Trophoblast cell (in vitro differentiated cells and primary cell): ENCODE measurements around the gene TMEM248.

ENCODE experiments used
- DNase-seq, 2 donors: peaks; one replicate each; pipeline ENCODE4 v3.0.0-alpha.2; 2016
- H2AFZ ChIP-seq: 2 replicates; pipeline ENCODE4 v1.6.1; 2013; ENCODE audit warnings: low read length, moderate library complexity, mild to moderate bottlenecking; ENCODE audit not compliant: insufficient read depth, poor library complexity
- H2AK5ac ChIP-seq: 2 replicates; pipeline ENCODE4 v1.6.1; 2013; ENCODE audit warnings: mild to moderate bottlenecking, low read length
- H2BK120ac ChIP-seq: 2 replicates; pipeline ENCODE4 v1.6.1; 2013; ENCODE audit warnings: low read length, mild to moderate bottlenecking, moderate library complexity; ENCODE audit not compliant: insufficient read depth, poor library complexity
- H2BK12ac ChIP-seq: 2 replicates; pipeline ENCODE4 v1.6.1; 2013; ENCODE audit warnings: mild to moderate bottlenecking, low read length, moderate library complexity
- H2BK5ac ChIP-seq: 2 replicates; pipeline ENCODE4 v1.6.1; 2013; ENCODE audit warnings: low read length, low read depth, moderate library complexity, mild to moderate bottlenecking; ENCODE audit not compliant: poor library complexity
- H3K14ac ChIP-seq: 2 replicates; pipeline ENCODE4 v1.6.1; 2013; ENCODE audit warnings: mild to moderate bottlenecking, low read length
- H3K18ac ChIP-seq: 2 replicates; pipeline ENCODE4 v1.6.1; 2013; ENCODE audit warnings: mild to moderate bottlenecking, low read length
- H3K23ac ChIP-seq: 2 replicates; pipeline ENCODE4 v1.6.1; 2013; ENCODE audit warnings: low read length
- H3K27ac ChIP-seq: 2 replicates; pipeline ENCODE4 v1.5.1; 2013; ENCODE audit warnings: low read depth, mild to moderate bottlenecking, inconsistent platforms, low read length, moderate library complexity
- H3K27me3 ChIP-seq: 2 replicates; pipeline ENCODE4 v1.6.1; 2013; ENCODE audit warnings: inconsistent platforms, mild to moderate bottlenecking, low read length, moderate library complexity; ENCODE audit not compliant: insufficient read depth
- H3K36me3 ChIP-seq, 2 experiments: 1 replicate in 1 of 2; 2 replicates in 1 of 2; pipeline ENCODE4 v1.6.1; 2013; ENCODE audit warnings: low read length in 2 of 2, mild to moderate bottlenecking in 2 of 2, moderate library complexity in 1 of 2; ENCODE audit not compliant: insufficient read depth in 2 of 2, control insufficient read depth in 1 of 2
- H3K4ac ChIP-seq: 2 replicates; pipeline ENCODE4 v1.6.1; 2013; ENCODE audit warnings: low read depth, mild to moderate bottlenecking, low read length, moderate library complexity
- H3K4me1 ChIP-seq, 2 experiments: 1 replicate in 1 of 2; 2 replicates in 1 of 2; pipeline ENCODE4 v1.6.1; 2013; ENCODE audit warnings: low read length in 2 of 2, mild to moderate bottlenecking in 2 of 2, moderate library complexity in 1 of 2; ENCODE audit not compliant: insufficient read depth in 2 of 2, control insufficient read depth in 1 of 2
- H3K4me2 ChIP-seq: 2 replicates; pipeline ENCODE4 v1.6.1; 2013; ENCODE audit warnings: inconsistent platforms, mild to moderate bottlenecking, low read length, moderate library complexity
- H3K4me3 ChIP-seq: 2 replicates; pipeline ENCODE4 v1.5.1; 2013; ENCODE audit warnings: mild to moderate bottlenecking, low read depth, low read length, inconsistent platforms
- H3K79me1 ChIP-seq: one replicate; pipeline ENCODE4 v1.6.1; 2013; ENCODE audit warnings: low read length
- H3K79me2 ChIP-seq: 2 replicates; pipeline ENCODE4 v1.6.1; 2013; ENCODE audit warnings: low read length, mild to moderate bottlenecking; ENCODE audit not compliant: control insufficient read depth, insufficient read depth, poor library complexity
- H3K9ac ChIP-seq: 2 replicates; pipeline ENCODE4 v1.6.1; 2013; ENCODE audit warnings: mild to moderate bottlenecking, low read length
- H3K9me3 ChIP-seq: 2 replicates; pipeline ENCODE4 v1.6.1; 2013; ENCODE audit warnings: low read depth, mild to moderate bottlenecking, control low read depth, inconsistent platforms, low read length; ENCODE audit not compliant: insufficient read depth
- H4K12ac ChIP-seq: 2 replicates; pipeline ENCODE4 v1.6.1; 2013; ENCODE audit warnings: low read depth, mild to moderate bottlenecking, low read length, moderate library complexity
- H4K8ac ChIP-seq: 2 replicates; pipeline ENCODE4 v1.6.1; 2013; ENCODE audit warnings: low read depth, mild to moderate bottlenecking, low read length, moderate library complexity
- H4K91ac ChIP-seq: one replicate; pipeline ENCODE4 v1.6.1; 2013; ENCODE audit warnings: low read depth, mild to moderate bottlenecking, low read length, moderate library complexity
- WGBS: extraction: QIAGEN DNeasy Blood & Tissue Kit; methylation state at CpG from one replicate; pipeline ENCODE4 v1.1.7; 2013; ENCODE audit warnings: missing lambda C conversion rate; ENCODE audit not compliant: insufficient read length, insufficient coverage; ENCODE audit errors: extremely low coverage; 5-methylcytosine and 5-hydroxymethylcytosine counted together

TMEM248 gene

GRCh38 chr7:66960192-66960591 is 39.2 kb downstream of the TMEM248 start:
- H3K9ac ChIP-seq = no peak overlapping the region
- no peak overlapping the region for H3K14ac ChIP-seq
- H2AFZ ChIP-seq = no peak overlapping the region
- H4K91ac ChIP-seq = no peak overlapping the region
- no peak overlapping the region for H3K4ac ChIP-seq
- no peak overlapping the region for H2BK120ac ChIP-seq
- H2BK5ac ChIP-seq = no peak overlapping the region
- DNase-seq = peak in 1 of 2 donors; percentile 6
- no peak overlapping the region for H3K27ac ChIP-seq
- H3K27me3 ChIP-seq = no peaks in the 10 kb centered on the region
- no peak overlapping the region for H3K23ac ChIP-seq
- H3K79me2 ChIP-seq = no peaks in the 10 kb centered on the region
- no peak overlapping the region for H4K8ac ChIP-seq
- H3K4me1 ChIP-seq = no peaks in the 10 kb centered on the region
- H3K9me3 ChIP-seq = no peaks in the 10 kb centered on the region
- no peaks in the 10 kb centered on the region for H3K79me1 ChIP-seq
- H2BK12ac ChIP-seq = no peak overlapping the region
- no peak overlapping the region for H3K4me3 ChIP-seq
- no CpG with 5 or more reads among the region's 4 CpGs for WGBS
- H3K36me3 ChIP-seq = peaks cover 25 to 39% of the 10 kb centered on the region in 2 experiments
- H3K4me2 ChIP-seq = no peak overlapping the region
- no peak overlapping the region for H3K18ac ChIP-seq
- H4K12ac ChIP-seq = no peak overlapping the region
- H2AK5ac ChIP-seq = no peak overlapping the region

- Histone ChIP-seq H3K4me3 (no peak overlapping the region), H3K18ac (no peak overlapping the region), H3K36me3 (peaks cover 23 to 33% of the 10 kb centered on the region in 2 experiments), H2AK5ac (no peak overlapping the region), H4K8ac (no peak overlapping the region), H3K4me2 (no peak overlapping the region), H3K79me1 (no peaks in the 10 kb centered on the region), H3K4me1 (no peaks in the 10 kb centered on the region), H3K27ac (no peak overlapping the region), H2BK5ac (no peak overlapping the region), H3K4ac (no peak overlapping the region), H3K9ac (no peak overlapping the region), H2BK120ac (no peak overlapping the region), H3K79me2 (no peaks in the 10 kb centered on the region), H4K91ac (no peak overlapping the region), H3K9me3 (no peaks in the 10 kb centered on the region), H4K12ac (no peak overlapping the region), H2AFZ (no peak overlapping the region), H3K23ac (no peak overlapping the region), H3K27me3 (no peaks in the 10 kb centered on the region), H2BK12ac (no peak overlapping the region), H3K14ac (no peak overlapping the region)
- WGBS = no CpG with 5 or more reads among the region's 5 CpGs
- DNase-seq = no peak
Observed at GRCh38 chr7:66961096-66961495, 40.1 kb downstream of the TMEM248 start.

- H2AFZ ChIP-seq = no peak overlapping the region
- WGBS = no CpG with 5 or more reads among the region's 4 CpGs
- H2BK12ac ChIP-seq = no peak overlapping the region
- no peak overlapping the region for H2BK120ac ChIP-seq
- DNase-seq = peak in 1 of 2 donors; percentile 35
- H3K79me2 ChIP-seq = no peaks in the 10 kb centered on the region
- no peaks in the 10 kb centered on the region for H3K4me1 ChIP-seq
- no peaks in the 10 kb centered on the region for H3K79me1 ChIP-seq
- H3K18ac ChIP-seq = no peak overlapping the region
- no peak overlapping the region for H2BK5ac ChIP-seq
- peaks cover 7 to 15% of the 10 kb centered on the region in 2 experiments for H3K36me3 ChIP-seq
- H2AK5ac ChIP-seq = no peak overlapping the region
- H3K23ac ChIP-seq = no peak overlapping the region
- no peak overlapping the region for H4K8ac ChIP-seq
- H3K9ac ChIP-seq = no peak overlapping the region
- no peak overlapping the region for H3K4me3 ChIP-seq
- no peak overlapping the region for H3K14ac ChIP-seq
- H3K27me3 ChIP-seq = no peaks in the 10 kb centered on the region
- peaks cover 3% of the 10 kb centered on the region for H3K9me3 ChIP-seq
- H3K4ac ChIP-seq = no peak overlapping the region
- no peak overlapping the region for H4K12ac ChIP-seq
- no peak overlapping the region for H3K4me2 ChIP-seq
- H3K27ac ChIP-seq = no peak overlapping the region
- no peak overlapping the region for H4K91ac ChIP-seq
Observed at GRCh38 chr7:66964411-66964810, 43.4 kb downstream of the TMEM248 start.

- no peak overlapping the region for H2BK5ac ChIP-seq
Observed at GRCh38 chr7:66967029-66967428, 46.0 kb downstream of the TMEM248 start.

More at GRCh38 chr7:66967029-66967428, 46.0 kb downstream of the TMEM248 start:
- Histone ChIP-seq H3K23ac (no peak overlapping the region), H3K27ac (no peak overlapping the region), H3K14ac (no peak overlapping the region), H2BK120ac (no peak overlapping the region), H3K4me3 (no peak overlapping the region), H2BK12ac (no peak overlapping the region), H3K4me1 (no peaks in the 10 kb centered on the region), H4K8ac (no peak overlapping the region), H3K18ac (no peak overlapping the region), H3K36me3 (no peaks in the 10 kb centered on the region), H3K4me2 (no peak overlapping the region), H2AFZ (no peak overlapping the region), H3K9me3 (peaks cover 3% of the 10 kb centered on the region), H4K12ac (no peak overlapping the region), H3K4ac (no peak overlapping the region), H3K27me3 (no peaks in the 10 kb centered on the region), H3K79me1 (no peaks in the 10 kb centered on the region), H3K79me2 (no peaks in the 10 kb centered on the region), H4K91ac (no peak overlapping the region), H2AK5ac (no peak overlapping the region), H3K9ac (no peak overlapping the region)
- no peak for DNase-seq
- no CpG with 5 or more reads among the region's 6 CpGs for WGBS
